ENCODE data around the gene PCDHGA11. TPM values are rescaled to one million over a fixed set of nuclear protein-coding genes. Genes with fewer than 3 reads are reported as not detected.
"Not testable (repeated sequence)": the region's sequence is repeated elsewhere in the genome, so short reads cannot be mapped to it uniquely, and the experiment has no call there.

Gene PCDHGA11
- total and polyA plus RNA-seq, 4 donors: 0.22 to 2.5 (median 0.50) TPM

- TF ChIP-seq EGR1 (IDR thresholded peaks at IDR 0.05; ENCODE audit: low read depth in 2 of 2) (no peak), GABPA (IDR thresholded peaks at IDR 0.05 in 1 of 2, conservative IDR thresholded peaks at IDR 0.05 in 1 of 2) (no peak), RXRA (IDR thresholded peaks at IDR 0.05) (no peak), FOXA1 (IDR thresholded peaks at IDR 0.05) (no peak), MAX (IDR thresholded peaks at IDR 0.05) (no peak), NR2F2 (IDR thresholded peaks at IDR 0.05) (no peak), SP1 (IDR thresholded peaks at IDR 0.05) (no peak), HNF4G (IDR thresholded peaks at IDR 0.05) (no peak), FOXA2 (IDR thresholded peaks at IDR 0.05) (no peak), YY1 (IDR thresholded peaks at IDR 0.05) (no peak), TAF1 (conservative IDR thresholded peaks at IDR 0.05) (no peak), HNF4A (conservative IDR thresholded peaks at IDR 0.05) (no peak), RAD21 (IDR thresholded peaks at IDR 0.05) (no peak), JUND (IDR thresholded peaks at IDR 0.05) (no peak)
- TF ChIP-seq, protein P1, sequence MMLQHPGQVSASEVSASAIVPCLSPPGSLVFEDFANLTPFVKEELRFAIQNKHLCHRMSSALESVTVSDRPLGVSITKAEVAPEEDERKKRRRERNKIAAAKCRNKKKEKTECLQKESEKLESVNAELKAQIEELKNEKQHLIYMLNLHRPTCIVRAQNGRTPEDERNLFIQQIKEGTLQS (IDR thresholded peaks at IDR 0.05): no peak
- TF ChIP-seq, protein P2, sequence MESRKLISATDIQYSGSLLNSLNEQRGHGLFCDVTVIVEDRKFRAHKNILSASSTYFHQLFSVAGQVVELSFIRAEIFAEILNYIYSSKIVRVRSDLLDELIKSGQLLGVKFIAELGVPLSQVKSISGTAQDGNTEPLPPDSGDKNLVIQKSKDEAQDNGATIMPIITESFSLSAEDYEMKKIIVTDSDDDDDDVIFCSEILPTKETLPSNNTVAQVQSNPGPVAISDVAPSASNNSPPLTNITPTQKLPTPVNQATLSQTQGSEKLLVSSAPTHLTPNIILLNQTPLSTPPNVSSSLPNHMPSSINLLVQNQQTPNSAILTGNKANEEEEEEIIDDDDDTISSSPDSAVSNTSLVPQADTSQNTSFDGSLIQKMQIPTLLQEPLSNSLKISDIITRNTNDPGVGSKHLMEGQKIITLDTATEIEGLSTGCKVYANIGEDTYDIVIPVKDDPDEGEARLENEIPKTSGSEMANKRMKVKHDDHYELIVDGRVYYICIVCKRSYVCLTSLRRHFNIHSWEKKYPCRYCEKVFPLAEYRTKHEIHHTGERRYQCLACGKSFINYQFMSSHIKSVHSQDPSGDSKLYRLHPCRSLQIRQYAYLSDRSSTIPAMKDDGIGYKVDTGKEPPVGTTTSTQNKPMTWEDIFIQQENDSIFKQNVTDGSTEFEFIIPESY (IDR thresholded peaks at IDR 0.05): no peak
- TF ChIP-seq, protein P3, sequence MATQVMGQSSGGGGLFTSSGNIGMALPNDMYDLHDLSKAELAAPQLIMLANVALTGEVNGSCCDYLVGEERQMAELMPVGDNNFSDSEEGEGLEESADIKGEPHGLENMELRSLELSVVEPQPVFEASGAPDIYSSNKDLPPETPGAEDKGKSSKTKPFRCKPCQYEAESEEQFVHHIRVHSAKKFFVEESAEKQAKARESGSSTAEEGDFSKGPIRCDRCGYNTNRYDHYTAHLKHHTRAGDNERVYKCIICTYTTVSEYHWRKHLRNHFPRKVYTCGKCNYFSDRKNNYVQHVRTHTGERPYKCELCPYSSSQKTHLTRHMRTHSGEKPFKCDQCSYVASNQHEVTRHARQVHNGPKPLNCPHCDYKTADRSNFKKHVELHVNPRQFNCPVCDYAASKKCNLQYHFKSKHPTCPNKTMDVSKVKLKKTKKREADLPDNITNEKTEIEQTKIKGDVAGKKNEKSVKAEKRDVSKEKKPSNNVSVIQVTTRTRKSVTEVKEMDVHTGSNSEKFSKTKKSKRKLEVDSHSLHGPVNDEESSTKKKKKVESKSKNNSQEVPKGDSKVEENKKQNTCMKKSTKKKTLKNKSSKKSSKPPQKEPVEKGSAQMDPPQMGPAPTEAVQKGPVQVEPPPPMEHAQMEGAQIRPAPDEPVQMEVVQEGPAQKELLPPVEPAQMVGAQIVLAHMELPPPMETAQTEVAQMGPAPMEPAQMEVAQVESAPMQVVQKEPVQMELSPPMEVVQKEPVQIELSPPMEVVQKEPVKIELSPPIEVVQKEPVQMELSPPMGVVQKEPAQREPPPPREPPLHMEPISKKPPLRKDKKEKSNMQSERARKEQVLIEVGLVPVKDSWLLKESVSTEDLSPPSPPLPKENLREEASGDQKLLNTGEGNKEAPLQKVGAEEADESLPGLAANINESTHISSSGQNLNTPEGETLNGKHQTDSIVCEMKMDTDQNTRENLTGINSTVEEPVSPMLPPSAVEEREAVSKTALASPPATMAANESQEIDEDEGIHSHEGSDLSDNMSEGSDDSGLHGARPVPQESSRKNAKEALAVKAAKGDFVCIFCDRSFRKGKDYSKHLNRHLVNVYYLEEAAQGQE (IDR thresholded peaks at IDR 0.05): no peak
- TF ChIP-seq, protein P4, sequence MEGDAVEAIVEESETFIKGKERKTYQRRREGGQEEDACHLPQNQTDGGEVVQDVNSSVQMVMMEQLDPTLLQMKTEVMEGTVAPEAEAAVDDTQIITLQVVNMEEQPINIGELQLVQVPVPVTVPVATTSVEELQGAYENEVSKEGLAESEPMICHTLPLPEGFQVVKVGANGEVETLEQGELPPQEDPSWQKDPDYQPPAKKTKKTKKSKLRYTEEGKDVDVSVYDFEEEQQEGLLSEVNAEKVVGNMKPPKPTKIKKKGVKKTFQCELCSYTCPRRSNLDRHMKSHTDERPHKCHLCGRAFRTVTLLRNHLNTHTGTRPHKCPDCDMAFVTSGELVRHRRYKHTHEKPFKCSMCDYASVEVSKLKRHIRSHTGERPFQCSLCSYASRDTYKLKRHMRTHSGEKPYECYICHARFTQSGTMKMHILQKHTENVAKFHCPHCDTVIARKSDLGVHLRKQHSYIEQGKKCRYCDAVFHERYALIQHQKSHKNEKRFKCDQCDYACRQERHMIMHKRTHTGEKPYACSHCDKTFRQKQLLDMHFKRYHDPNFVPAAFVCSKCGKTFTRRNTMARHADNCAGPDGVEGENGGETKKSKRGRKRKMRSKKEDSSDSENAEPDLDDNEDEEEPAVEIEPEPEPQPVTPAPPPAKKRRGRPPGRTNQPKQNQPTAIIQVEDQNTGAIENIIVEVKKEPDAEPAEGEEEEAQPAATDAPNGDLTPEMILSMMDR (IDR thresholded peaks at IDR 0.05; ENCODE audit: low read depth, low read length, missing input control): no peak
- no peak for DNase-seq (ENCODE audit: low spot score)
- Histone ChIP-seq H3K9ac (ENCODE audit: low read depth in 1 of 2, low read length in 2 of 2) (no peak overlapping the region), H3K4me1 (ENCODE audit: control insufficient read depth in 4 of 4, insufficient read depth in 4 of 4, low read length in 3 of 4) (peaks cover 0 to 11% (median 2%) of the 10 kb centered on the region in 4 donors), H3K4me3 (ENCODE audit: low read depth in 1 of 3, low read length in 3 of 3) (peak overlapping the region in 2 of 3 donors; percentile 62 to 72), H3K27ac (ENCODE audit: low read depth in 1 of 2, low read length in 2 of 2) (no peak overlapping the region), H3K36me3 (ENCODE audit: control insufficient read depth in 4 of 4, insufficient read depth in 3 of 4, low read depth in 1 of 4, low read length in 3 of 4) (peaks cover 0 to 3% (median 0%) of the 10 kb centered on the region in 4 donors), H3K27me3 (ENCODE audit: control insufficient read depth in 4 of 4, insufficient read depth in 4 of 4, low read length in 3 of 4) (no peaks in the 10 kb centered on the region), H3K9me3 (ENCODE audit: control insufficient read depth in 4 of 4, low read length in 3 of 4) (peaks cover 40 to 77% (median 46%) of the 10 kb centered on the region in 4 donors)
- WGBS: 20% methylated on average over 37 of the region's 37 CpGs
Observed at GRCh38 chr5:141431286-141431685, 10.4 kb downstream of the PCDHGA11 start.

DNA sequence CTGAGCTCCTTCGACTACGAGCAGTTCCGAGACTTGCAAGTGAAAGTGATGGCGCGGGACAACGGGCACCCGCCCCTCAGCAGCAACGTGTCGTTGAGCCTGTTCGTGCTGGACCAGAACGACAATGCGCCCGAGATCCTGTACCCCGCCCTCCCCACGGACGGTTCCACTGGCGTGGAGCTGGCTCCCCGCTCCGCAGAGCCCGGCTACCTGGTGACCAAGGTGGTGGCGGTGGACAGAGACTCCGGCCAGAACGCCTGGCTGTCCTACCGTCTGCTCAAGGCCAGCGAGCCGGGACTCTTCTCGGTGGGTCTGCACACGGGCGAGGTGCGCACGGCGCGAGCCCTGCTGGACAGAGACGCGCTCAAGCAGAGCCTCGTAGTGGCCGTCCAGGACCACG, 11.5 kb downstream of the PCDHGA11 start:
- not testable (repeated sequence) for H3K27me3 ChIP-seq (ENCODE audit: control insufficient read depth in 4 of 4, insufficient read depth in 4 of 4, low read length in 3 of 4); H3K36me3 ChIP-seq (ENCODE audit: control insufficient read depth in 4 of 4, insufficient read depth in 3 of 4, low read depth in 1 of 4, low read length in 3 of 4); H3K27ac ChIP-seq (ENCODE audit: low read depth in 1 of 2, low read length in 2 of 2); H3K9ac ChIP-seq (ENCODE audit: low read depth in 1 of 2, low read length in 2 of 2); DNase-seq (ENCODE audit: low spot score)
- Histone ChIP-seq H3K4me1 (ENCODE audit: control insufficient read depth in 4 of 4, insufficient read depth in 4 of 4, low read length in 3 of 4) (peaks cover 0 to 11% (median 2%) of the 10 kb centered on the region in 4 donors), H3K9me3 (ENCODE audit: control insufficient read depth in 4 of 4, low read length in 3 of 4) (peaks cover 30 to 68% (median 37%) of the 10 kb centered on the region in 4 donors), H3K4me3 (ENCODE audit: low read depth in 1 of 3, low read length in 3 of 3) (peak overlapping the region in 2 of 3 donors; percentile 62 to 72)
- 38% methylated on average over 38 of the region's 38 CpGs for WGBS

DNA sequence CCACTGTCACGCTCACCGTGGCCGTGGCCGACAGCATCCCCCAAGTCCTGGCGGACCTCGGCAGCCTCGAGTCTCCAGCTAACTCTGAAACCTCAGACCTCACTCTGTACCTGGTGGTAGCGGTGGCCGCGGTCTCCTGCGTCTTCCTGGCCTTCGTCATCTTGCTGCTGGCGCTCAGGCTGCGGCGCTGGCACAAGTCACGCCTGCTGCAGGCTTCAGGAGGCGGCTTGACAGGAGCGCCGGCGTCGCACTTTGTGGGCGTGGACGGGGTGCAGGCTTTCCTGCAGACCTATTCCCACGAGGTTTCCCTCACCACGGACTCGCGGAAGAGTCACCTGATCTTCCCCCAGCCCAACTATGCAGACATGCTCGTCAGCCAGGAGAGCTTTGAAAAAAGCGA, 11.9 kb downstream of the PCDHGA11 start:
- not testable (repeated sequence) for H3K27me3 ChIP-seq (ENCODE audit: control insufficient read depth in 4 of 4, insufficient read depth in 4 of 4, low read length in 3 of 4)

More for the DNA sequence above, 11.9 kb downstream of the PCDHGA11 start:
- H3K9me3 ChIP-seq (ENCODE audit: control insufficient read depth in 4 of 4, low read length in 3 of 4): peaks cover 26 to 64% (median 33%) of the 10 kb centered on the region in 4 donors
- 27% methylated on average over 29 of the region's 29 CpGs for WGBS
- not testable (repeated sequence) for H3K9ac ChIP-seq (ENCODE audit: low read depth in 1 of 2, low read length in 2 of 2); H3K27ac ChIP-seq (ENCODE audit: low read depth in 1 of 2, low read length in 2 of 2); DNase-seq (ENCODE audit: low spot score); H3K36me3 ChIP-seq (ENCODE audit: control insufficient read depth in 4 of 4, insufficient read depth in 3 of 4, low read depth in 1 of 4, low read length in 3 of 4)
- peak overlapping the region in 1 of 3 donors; percentile 26 for H3K4me3 ChIP-seq (ENCODE audit: low read depth in 1 of 3, low read length in 3 of 3)
- peaks cover 0 to 11% (median 2%) of the 10 kb centered on the region in 4 donors for H3K4me1 ChIP-seq (ENCODE audit: control insufficient read depth in 4 of 4, insufficient read depth in 4 of 4, low read length in 3 of 4)
